GM12892 (cell line): ENCODE results near the gene PYURF.

Experiments used
- DNase-seq: peaks from one replicate; pipeline ENCODE4 v3.0.0; 2011; ENCODE audit not compliant: insufficient read length
- FAIRE-seq: peaks from 2 replicates; lab custom pipeline; 2011; peaks lifted over from hg19 to GRCh38; lab: Jason Lieb, UNC
- POLR2A ChIP-seq: IDR thresholded peaks from 2 replicates; pipeline ENCODE4 v1.6.1; 2011; ENCODE audit warnings: low read depth, low read length, control low read depth
- POLR2AphosphoS5 ChIP-seq: IDR thresholded peaks from 2 replicates; pipeline ENCODE4 v1.6.1; 2011; ENCODE audit warnings: low read depth, low read length, control low read depth
- TAF1 ChIP-seq: IDR thresholded peaks from 2 replicates; pipeline ENCODE4 v1.6.1; 2011; ENCODE audit warnings: low read depth, mild to moderate bottlenecking, control low read depth, low read length, borderline replicate concordance

The PYURF gene

GRCh38 chr4:88481537-88481936, 42.0 kb downstream of the PYURF start:
- DNase-seq (no peak), FAIRE-seq (no peak)
- no peak for TF ChIP-seq TAF1
- no peak for TF ChIP-seq POLR2A
- no peak for TF ChIP-seq POLR2AphosphoS5

GRCh38 chr4:88478247-88478646, 45.3 kb downstream of the PYURF start:
- no peak for FAIRE-seq
- TF ChIP-seq POLR2AphosphoS5 (no peak), POLR2A (no peak), TAF1 (no peak)
- DNase-seq: no peak

- TF ChIP-seq POLR2AphosphoS5 (no peak), POLR2A (no peak), TAF1 (no peak)
- FAIRE-seq (no peak), DNase-seq (no peak)
Observed at GRCh38 chr4:88477229-88477860, 46.2 kb downstream of the PYURF start.
